Mucosa of descending colon (tissue), 3 donors: ENCODE results near the gene NBAS. TPM values are rescaled to one million over a fixed set of nuclear protein-coding genes. Genes with fewer than 3 reads are reported as not detected.

Experiments used
- ATAC-seq: fragments of 200-7000 bp; cut with Tn5 transposase; one replicate; pipeline ENCODE4 v1.9.1; 2020; ENCODE audit warnings: mild to moderate bottlenecking, moderate library complexity
- DNase-seq, 3 donors: peaks; one replicate each; pipeline ENCODE4 v3.0.0-alpha.2; 2020
- H3K36me3 ChIP-seq: fragments of 200-600 bp; one replicate; pipeline ENCODE4 v1.8.0; 2021; ENCODE audit warnings: low read depth, mild to moderate bottlenecking
- H3K4me1 ChIP-seq: fragments of 200-600 bp; one replicate; pipeline ENCODE4 v1.8.0; 2021; ENCODE audit warnings: low read depth, mild to moderate bottlenecking
- H3K4me3 ChIP-seq: fragments of 200-600 bp; one replicate; pipeline ENCODE4 v1.8.0; 2021; ENCODE audit warnings: mild to moderate bottlenecking
- H3K9me3 ChIP-seq: fragments of 200-600 bp; one replicate; pipeline ENCODE4 v1.8.0; 2021; ENCODE audit warnings: mild to moderate bottlenecking
- CTCF ChIP-seq: fragments of 200-600 bp; IDR thresholded peaks from one replicate; pipeline ENCODE4 v1.8.0; 2022; ENCODE audit warnings: antibody characterized with exemption, mild to moderate bottlenecking
- intact Hi-C, 2 donors: fragments of 100-400 bp; cut with DNase I in 1 of 2; cut with micrococcal nuclease in 1 of 2; formaldehyde crosslinking; loops; one replicate each; pipeline versions ENCODE4 v1.11.0 to v1.11.1; 2022; cut with DNase I, micrococcal nuclease
- total RNA-seq, 3 donors: library from RNA; stranded (reverse); fragmentation: NEBNext Ultra II Directional in 2 of 3; extraction: Animal tissue kit (Norgen Biotek cat#: 25700) in 2 of 3; gene quantifications; one replicate each; pipeline versions ENCODE4 v1.2.1 to v1.2.4, GENCODE V29; 2021 to 2023
- donor health status: DM: no; HTN: no; CAD: no; lungs with moderate emphysema.
- donor health status: DM: no; HTN: no; CAD: no.
- donor health status: DM: no; HTN: yes; CAD: no.

NBAS gene
- total RNA-seq, 3 donors from 2014 or later: 25.8 to 50.2 (median 32.8) TPM

GRCh38 chr2:15510552-15510951, 50.6 kb downstream of the NBAS start:
- intact Hi-C loops: no loop called here
- DNase-seq: no peak
- TF ChIP-seq CTCF: no peak
- Histone ChIP-seq H3K4me1 (no peaks in the 10 kb centered on the region), H3K36me3 (no peaks in the 10 kb centered on the region), H3K9me3 (no peaks in the 10 kb centered on the region), H3K4me3 (no peak overlapping the region)
- ATAC-seq: no peak

GRCh38 chr2:15510131-15510530, 51.0 kb downstream of the NBAS start:
- intact Hi-C loops: no loop called here

GRCh38 chr2:15507697-15508096, 53.4 kb downstream of the NBAS start:
- intact Hi-C loops: no loop called here
- H3K4me1 ChIP-seq: no peaks in the 10 kb centered on the region
- no peaks in the 10 kb centered on the region for H3K36me3 ChIP-seq
- TF ChIP-seq CTCF: no peak
- no peaks in the 10 kb centered on the region for H3K9me3 ChIP-seq
- no peak for DNase-seq
- no peak for ATAC-seq
- no peak overlapping the region for H3K4me3 ChIP-seq

More at GRCh38 chr2:15510131-15510530, 51.0 kb downstream of the NBAS start:
- no peaks in the 10 kb centered on the region for H3K4me1 ChIP-seq
- no peak for ATAC-seq
- DNase-seq: no peak
- no peaks in the 10 kb centered on the region for H3K9me3 ChIP-seq
- no peak for TF ChIP-seq CTCF
- H3K4me3 ChIP-seq: no peak overlapping the region
- no peaks in the 10 kb centered on the region for H3K36me3 ChIP-seq

- ATAC-seq: no peak
Observed at GRCh38 chr2:15507061-15507460, 54.1 kb downstream of the NBAS start.

GRCh38 chr2:15506229-15506819, 54.8 kb downstream of the NBAS start:
- ATAC-seq: no peak
- DNase-seq: no peak

More at GRCh38 chr2:15507061-15507460, 54.1 kb downstream of the NBAS start:
- no peak for DNase-seq
- no peak for TF ChIP-seq CTCF
- intact Hi-C loops: no loop called here
- no peaks in the 10 kb centered on the region for H3K36me3 ChIP-seq
- no peak overlapping the region for H3K4me3 ChIP-seq
- no peaks in the 10 kb centered on the region for H3K4me1 ChIP-seq
- no peaks in the 10 kb centered on the region for H3K9me3 ChIP-seq

More at GRCh38 chr2:15506229-15506819, 54.8 kb downstream of the NBAS start:
- no peak for TF ChIP-seq CTCF
- no peaks in the 10 kb centered on the region for H3K36me3 ChIP-seq
- no peaks in the 10 kb centered on the region for H3K4me1 ChIP-seq
- H3K4me3 ChIP-seq: no peak overlapping the region
- H3K9me3 ChIP-seq: no peaks in the 10 kb centered on the region
- intact Hi-C loops: no loop called here
